Kidney capillary endothelial cell (primary cell): ENCODE results near the gene MRPS23.

Experiments used
- DNase-seq: peaks from one replicate; pipeline ENCODE4 v3.0.0-alpha.2; 2018; ENCODE audit warnings: low spot score

Gene MRPS23

GRCh38 chr17:57849874-57850754, at the start of gene MRPS23:
MRPS23 (minus strand) TSS chr17:57850044; CDS start chr17:57850010, 34 bp downstream.
- peak; percentile 97 for DNase-seq

DNA sequence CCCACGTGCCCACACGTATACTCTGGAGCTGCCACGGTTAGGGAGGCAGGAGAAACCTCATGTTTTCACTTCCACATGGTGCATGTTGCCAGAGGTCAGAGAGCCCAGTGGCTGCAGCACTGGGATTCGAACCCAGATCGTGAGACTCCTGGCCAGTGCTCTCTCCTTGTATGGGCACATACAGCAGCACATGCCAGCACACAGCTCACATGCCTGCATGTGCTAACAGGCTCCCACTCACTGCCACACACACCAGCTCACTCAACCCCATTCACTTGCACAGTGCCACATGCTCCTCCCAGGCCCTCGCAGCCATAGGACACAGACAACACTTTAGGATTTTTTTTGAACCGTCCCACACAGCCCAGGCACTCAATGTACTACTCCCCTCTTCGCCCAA, 49.5 kb upstream of the MRPS23 start:
- no peak for DNase-seq

GRCh38 chr17:57898487-57899311, 48.9 kb upstream of the MRPS23 start:
- DNase-seq: no peak

DNA sequence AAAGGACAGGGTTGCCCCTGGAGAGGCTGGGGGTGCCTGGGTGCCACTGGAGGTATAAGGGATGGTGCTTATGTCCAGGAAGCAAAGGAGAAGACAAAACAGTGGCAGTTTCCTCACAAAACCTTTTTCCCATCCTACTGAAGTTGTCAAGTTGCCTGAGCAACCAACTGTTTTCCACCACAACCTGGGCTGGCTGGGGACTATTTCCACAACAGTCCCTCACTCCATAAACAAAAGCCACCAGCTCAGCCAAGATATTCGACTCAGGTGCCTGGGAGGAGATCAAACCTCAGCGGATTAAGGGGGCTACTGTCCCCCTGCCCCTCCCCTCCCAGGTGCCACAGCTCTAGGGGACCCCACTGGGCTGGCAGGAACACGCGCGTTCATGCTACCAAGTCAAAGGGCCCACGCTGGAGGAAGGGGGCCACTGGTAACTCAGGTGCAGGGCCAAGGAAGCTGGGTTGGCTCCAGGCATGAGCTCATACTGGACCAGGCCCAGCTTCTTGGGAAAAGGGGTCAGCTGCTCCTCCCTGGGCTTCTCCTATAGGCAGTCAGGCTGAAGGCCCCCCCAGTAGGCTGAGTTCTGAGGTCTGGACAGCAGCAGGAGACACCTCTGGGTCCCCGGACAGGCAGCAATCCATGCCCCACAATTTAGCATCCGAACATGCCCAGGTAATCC, 45.7 kb upstream of the MRPS23 start:
- no peak for DNase-seq

DNA sequence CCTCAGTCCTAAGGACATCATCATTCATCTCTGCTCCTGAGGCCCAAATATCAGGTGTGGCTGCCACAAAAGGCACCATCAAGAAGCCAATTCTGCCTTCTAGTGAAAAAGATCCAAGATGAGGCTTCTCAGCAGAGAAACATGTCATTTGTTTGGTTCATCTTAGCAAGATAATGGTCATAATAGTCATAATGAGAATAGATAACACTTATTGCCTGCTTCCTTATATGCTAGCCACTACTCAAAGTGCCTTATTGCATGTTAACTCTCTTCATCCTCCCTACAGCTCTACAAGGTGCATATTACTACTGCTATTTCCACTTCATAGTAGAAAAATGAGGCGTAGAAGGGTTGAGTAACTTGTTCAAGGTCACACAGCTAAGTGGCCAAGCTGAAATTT, 45.0 kb upstream of the MRPS23 start:
- no peak for DNase-seq

DNA sequence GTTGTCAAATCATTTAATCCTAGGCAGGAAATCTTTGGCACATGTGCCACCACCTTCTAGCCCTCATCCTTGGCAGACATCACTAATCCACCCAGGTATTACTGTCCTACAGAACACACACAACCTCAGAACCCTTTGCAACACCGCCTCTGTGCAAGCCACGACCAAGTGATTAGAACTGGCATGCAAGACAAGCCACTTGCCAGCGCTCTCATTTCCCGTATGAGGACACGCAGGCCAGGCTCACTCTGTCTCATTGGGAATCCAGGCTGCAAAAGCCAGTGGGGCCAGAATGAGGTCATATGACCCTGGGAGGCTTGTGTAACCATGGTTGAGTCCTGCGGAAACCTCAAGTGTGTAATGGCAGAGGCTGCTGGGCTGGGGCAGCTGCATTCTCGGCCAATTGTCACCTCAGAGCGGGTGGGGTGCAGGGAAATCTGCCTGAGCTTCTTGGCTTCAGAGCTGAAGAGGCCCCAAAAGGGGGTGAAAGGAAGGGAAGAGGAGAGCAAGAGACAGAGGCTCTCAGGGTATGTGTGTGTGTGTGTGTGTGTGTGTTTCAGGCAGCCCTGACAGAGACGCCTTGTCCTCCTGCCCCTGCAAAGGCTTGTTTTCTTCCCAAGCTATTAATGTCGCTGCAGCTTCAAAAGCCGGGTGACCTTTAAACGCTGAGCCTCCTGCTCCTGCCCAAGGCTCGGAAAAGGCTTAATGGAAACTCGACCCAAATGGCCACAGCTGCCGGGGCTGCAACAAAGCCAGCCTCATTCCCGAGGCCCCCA, 43.2 kb upstream of the MRPS23 start:
- DNase-seq: peak; percentile 88

DNA sequence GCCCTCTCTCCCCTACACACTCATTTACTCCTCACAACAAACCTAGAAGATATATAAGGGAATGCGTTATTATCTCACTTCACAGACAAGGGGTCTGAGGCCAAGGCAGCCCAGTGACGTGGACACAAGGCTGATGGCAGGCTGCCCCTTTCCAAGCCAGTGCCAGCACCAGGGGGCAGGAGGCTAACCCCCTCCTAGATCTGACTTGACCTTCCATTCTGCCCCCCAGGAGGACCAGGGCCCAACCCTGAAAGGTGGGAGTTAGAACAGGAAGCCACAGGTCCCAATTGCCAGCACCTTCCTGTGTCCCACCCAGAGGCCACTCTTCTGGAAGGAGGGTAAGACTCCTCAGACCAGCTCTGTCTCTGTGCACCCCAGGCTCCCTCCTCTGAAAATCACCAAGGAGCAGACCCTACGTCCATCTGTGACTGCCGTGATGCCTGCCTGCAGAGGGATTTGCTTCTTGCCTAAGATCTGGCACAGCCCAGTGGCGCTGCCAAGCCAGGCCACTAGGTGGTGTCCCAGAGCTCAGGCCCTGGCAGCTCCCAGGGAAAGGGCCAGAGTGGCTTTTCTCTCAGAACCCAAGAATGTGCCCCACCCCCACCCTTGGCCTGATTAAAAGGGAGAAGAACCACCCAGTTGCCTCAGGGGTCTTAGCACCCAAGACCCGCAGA, 42.4 kb upstream of the MRPS23 start:
- peak; percentile 81 for DNase-seq

DNA sequence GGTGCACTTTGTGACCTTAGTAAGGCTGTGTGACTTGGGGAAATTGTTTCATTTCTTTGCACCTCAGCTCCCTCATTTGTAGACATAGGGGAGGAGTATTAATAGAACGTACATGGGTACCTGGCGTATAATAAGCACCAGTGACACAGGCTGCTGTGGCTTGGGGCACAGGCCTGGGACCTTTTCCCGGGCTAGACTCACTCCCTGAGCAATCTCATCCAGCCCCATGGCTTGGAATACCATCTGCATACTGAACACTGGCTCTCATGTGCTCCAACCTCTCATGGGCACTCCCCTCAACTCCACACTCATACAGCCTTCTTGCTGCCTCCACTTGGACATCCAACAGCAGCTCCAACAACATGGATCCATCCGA, 41.0 kb upstream of the MRPS23 start:
- no peak for DNase-seq

- no peak for DNase-seq
These were observed 40.3 kb upstream of the MRPS23 start for GRCh38 chr17:57889892-57890856.

GRCh38 chr17:57889252-57889651, 39.4 kb upstream of the MRPS23 start:
- no peak for DNase-seq

DNA sequence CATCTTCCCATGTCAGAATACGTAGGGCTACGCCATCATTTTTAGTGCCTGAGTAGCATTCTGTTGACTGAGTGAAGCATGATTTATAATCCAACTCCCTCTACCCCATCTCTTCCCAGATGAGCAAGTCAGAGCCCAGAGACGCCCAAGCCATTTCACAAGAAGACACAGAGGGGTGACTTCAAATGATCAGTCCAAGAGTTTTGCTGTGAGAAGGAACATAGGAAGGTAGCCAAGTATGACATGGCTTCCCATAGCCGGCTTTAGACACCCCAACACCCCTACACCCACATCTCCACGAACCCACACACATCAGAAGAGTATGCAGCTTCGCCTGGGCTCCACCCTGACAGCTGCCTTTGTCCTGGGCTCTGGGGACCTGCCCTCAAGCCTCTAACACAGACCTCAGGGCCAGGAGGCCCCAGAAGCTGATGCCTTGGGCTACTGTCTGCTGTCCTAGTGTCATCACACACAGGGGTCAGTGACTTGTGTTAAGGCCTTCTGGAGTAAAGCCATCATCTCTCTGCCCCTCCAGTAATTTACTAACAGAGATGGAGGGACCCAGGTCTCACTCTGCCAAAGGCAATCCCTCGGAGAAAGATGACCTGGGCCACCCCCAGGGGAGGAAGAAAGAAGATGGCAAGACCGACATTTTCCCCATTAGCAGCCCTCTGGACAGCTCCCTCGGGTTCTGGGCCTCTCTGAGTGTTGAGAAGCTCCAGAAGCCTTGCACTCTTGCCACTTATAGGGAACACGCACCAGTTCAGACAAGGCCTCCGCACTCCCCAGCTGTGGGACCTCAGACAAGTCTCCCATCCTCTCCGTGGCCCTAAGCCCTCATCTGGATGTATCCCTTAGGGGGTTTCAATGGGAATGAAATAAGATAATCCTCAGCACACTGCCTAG, 38.7 kb upstream of the MRPS23 start:
- no peak for DNase-seq

GRCh38 chr17:57887161-57887560, 37.3 kb upstream of the MRPS23 start:
- no peak for DNase-seq

GRCh38 chr17:57886020-57886419, 36.2 kb upstream of the MRPS23 start:
- DNase-seq: no peak

GRCh38 chr17:57885148-57885915, 35.5 kb upstream of the MRPS23 start:
- DNase-seq: no peak

DNA sequence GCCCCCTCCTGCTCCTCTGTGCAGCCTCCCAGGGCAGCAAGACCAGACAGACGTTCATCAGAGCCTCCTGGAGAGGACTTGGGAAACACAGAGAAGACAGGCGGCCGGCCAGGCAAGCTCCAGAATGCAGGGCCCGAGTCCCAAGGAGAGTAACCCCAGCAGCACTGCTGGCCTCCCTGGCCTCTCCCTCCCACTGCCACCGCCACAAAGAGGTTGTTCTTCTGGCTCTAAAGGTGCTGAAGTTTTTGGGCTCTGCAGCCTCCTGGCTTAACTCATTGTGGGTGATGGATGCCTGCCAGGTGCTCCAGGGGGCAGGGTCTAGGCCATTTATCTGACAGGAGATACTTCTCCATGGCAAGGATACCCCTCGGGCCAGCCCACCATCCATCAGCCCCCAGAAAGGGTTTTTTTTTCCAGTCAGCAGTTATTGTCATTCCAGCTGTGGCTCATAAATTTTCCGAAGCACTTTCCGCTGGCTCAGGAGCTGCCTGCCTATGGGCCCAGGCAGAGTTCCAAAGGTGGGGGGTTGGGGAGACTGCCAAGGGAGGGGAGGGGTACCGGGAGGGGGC, 32.0 kb upstream of the MRPS23 start:
- DNase-seq: no peak

- DNase-seq: no peak
These were observed 31.3 kb upstream of the MRPS23 start for GRCh38 chr17:57881143-57881542.

- no peak for DNase-seq
These were observed 30.2 kb upstream of the MRPS23 start for GRCh38 chr17:57880086-57880456.
